ENCODE data around the gene FAM227B. TPM values are rescaled to one million over a fixed set of nuclear protein-coding genes. Genes with fewer than 3 reads are reported as not detected.

Gene FAM227B
- total and polyA plus RNA-seq, 2 of the 13 experiments (the other 11 are each of a cell fraction or from before 2014, with no cell fraction given): 1.9 to 2.6 TPM

GRCh38 chr15:49495993-49496753 lies 124.4 kb downstream of the FAM227B start:
- no peak overlapping the region for H2AFZ ChIP-seq (ENCODE audit: low read length)
- no peak overlapping the region for H3K9ac ChIP-seq (ENCODE audit: insufficient read depth, low read depth, low read length)
- ATAC-seq (no peak), FAIRE-seq (no peak), DNase-seq (ENCODE audit: low spot score) (no peak)
- H3K36me3 ChIP-seq (replicated peaks in 1 of 2; ENCODE audit: control insufficient read depth in 1 of 2, insufficient read depth in 2 of 2, low read length in 2 of 2): no peaks in the 10 kb centered on the region
- no peak overlapping the region for H3K4me3 ChIP-seq (replicated peaks in 1 of 3; ENCODE audit: insufficient read depth in 1 of 3, low read depth in 2 of 3, low read length in 3 of 3)
- H3K4me1 ChIP-seq (ENCODE audit: insufficient read depth, low read length): no peaks in the 10 kb centered on the region
- H3K27ac ChIP-seq (ENCODE audit: extremely low read length, insufficient read depth, low read length): no peak overlapping the region
- intact Hi-C loops (cut with micrococcal nuclease; ENCODE audit: unreplicated experiment): no loop called here
- H3K4me2 ChIP-seq (ENCODE audit: low read depth, low read length): no peak overlapping the region
- H3K27me3 ChIP-seq (ENCODE audit: control insufficient read depth in 1 of 2, insufficient read depth in 2 of 2, low read length in 2 of 2): no peaks in the 10 kb centered on the region
- no peaks in the 10 kb centered on the region for H4K20me1 ChIP-seq (ENCODE audit: insufficient read depth, low read length)
- BruUV-seq (replicated peaks): no TSS peak
- no peaks in the 10 kb centered on the region for H3K79me2 ChIP-seq (ENCODE audit: insufficient read depth, low read length)
- TF ChIP-seq SALL2 (CRISPR knock-in tag; IDR thresholded peaks at IDR 0.05): no peak
- TF ChIP-seq ZNF678 (CRISPR knock-in tag; IDR thresholded peaks at IDR 0.05): no peak
- TF ChIP-seq SCMH1 (CRISPR knock-in tag; IDR thresholded peaks at IDR 0.05; ENCODE audit: borderline replicate concordance): no peak
- ChIA-PET POLR2A (no interaction called here), CTCF (ENCODE audit: low intra/inter-chr PET ratio, low total read pairs) (no interaction called here)
- no peaks in the 10 kb centered on the region for H3K9me3 ChIP-seq (ENCODE audit: low read length)
- WGBS (ENCODE audit: low lambda C conversion rate): 9% methylated on average over 3 of the region's 3 CpGs
- in situ Hi-C loops (cut with HindIII; ENCODE audit: extremely low pct_ligation_motif_present, low pct_unique_long_range_greater_than_20kb): no loop called here

- CTCF ChIA-PET (ENCODE audit: low intra/inter-chr PET ratio, low total read pairs): no interaction called here
- FAIRE-seq (no peak), DNase-seq (ENCODE audit: low spot score) (no peak), ATAC-seq (no peak)
- WGBS (ENCODE audit: low lambda C conversion rate): 0% methylated on average over 1 of the region's 1 CpG
- in situ Hi-C loops (cut with HindIII; ENCODE audit: extremely low pct_ligation_motif_present, low pct_unique_long_range_greater_than_20kb) (no loop called here), intact Hi-C loops (cut with micrococcal nuclease; ENCODE audit: unreplicated experiment) (no loop called here)
- POLR2A ChIA-PET: no interaction called here
- H3K27me3 ChIP-seq (ENCODE audit: control insufficient read depth in 1 of 2, insufficient read depth in 2 of 2, low read length in 2 of 2): no peaks in the 10 kb centered on the region
- H3K9me3 ChIP-seq (ENCODE audit: low read length): no peaks in the 10 kb centered on the region
- H3K4me2 ChIP-seq (ENCODE audit: low read depth, low read length): no peak overlapping the region
- no peak overlapping the region for H3K4me3 ChIP-seq (replicated peaks in 1 of 3; ENCODE audit: insufficient read depth in 1 of 3, low read depth in 2 of 3, low read length in 3 of 3)
- no peaks in the 10 kb centered on the region for H3K4me1 ChIP-seq (ENCODE audit: insufficient read depth, low read length)
- no TSS peak for BruUV-seq (replicated peaks)
- no peaks in the 10 kb centered on the region for H4K20me1 ChIP-seq (ENCODE audit: insufficient read depth, low read length)
- H3K9ac ChIP-seq (ENCODE audit: insufficient read depth, low read depth, low read length): no peak overlapping the region
- H3K27ac ChIP-seq (ENCODE audit: extremely low read length, insufficient read depth, low read length): no peak overlapping the region
- no peaks in the 10 kb centered on the region for H3K36me3 ChIP-seq (replicated peaks in 1 of 2; ENCODE audit: control insufficient read depth in 1 of 2, insufficient read depth in 2 of 2, low read length in 2 of 2)
- H3K79me2 ChIP-seq (ENCODE audit: insufficient read depth, low read length): no peaks in the 10 kb centered on the region
- H2AFZ ChIP-seq (ENCODE audit: low read length): no peak overlapping the region
- no peak for TF ChIP-seq FOXK1 (CRISPR knock-in tag; IDR thresholded peaks at IDR 0.05; ENCODE audit: borderline replicate concordance, low read depth)
- no peak for TF ChIP-seq FOXJ3 (CRISPR knock-in tag; IDR thresholded peaks at IDR 0.05; ENCODE audit: borderline replicate concordance)
- TF ChIP-seq UBTF (CRISPR knock-in tag; IDR thresholded peaks at IDR 0.05): no peak
- TF ChIP-seq ZBED4 (CRISPR knock-in tag; IDR thresholded peaks at IDR 0.05; ENCODE audit: borderline replicate concordance): no peak
- TF ChIP-seq POLR2AphosphoS5 (IDR thresholded peaks at IDR 0.05; ENCODE audit: low read depth, low read length): no peak
- no peak for TF ChIP-seq ZNF710 (CRISPR knock-in tag; IDR thresholded peaks at IDR 0.05; ENCODE audit: borderline replicate concordance)
Measured at GRCh38 chr15:49494842-49495241, 125.8 kb downstream of the FAM227B start.

Measured in HepG2 (cell line).